Measurements from ENCODE around the gene SDF4.

DNA sequence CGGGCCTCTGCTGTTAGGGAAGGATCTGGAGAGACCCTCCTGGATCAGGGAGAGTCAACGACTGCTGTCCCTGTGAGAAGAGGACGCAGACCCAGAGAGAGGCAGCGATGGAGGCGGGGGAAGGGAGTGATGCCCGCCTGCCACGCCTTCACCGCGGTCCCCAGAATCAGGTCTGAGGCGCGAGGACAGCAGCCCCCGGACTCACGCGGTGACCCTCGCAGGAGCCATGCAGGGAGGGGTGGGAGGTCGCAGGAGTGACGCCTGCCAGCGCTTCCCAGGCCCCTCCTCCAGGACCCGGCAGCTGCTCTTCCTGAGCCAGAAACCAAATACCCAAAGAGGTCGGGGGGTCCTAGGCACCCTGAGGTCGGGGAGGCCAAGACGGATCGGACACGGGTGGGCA lies 11.6 kb downstream of the SDF4 start:
- TF ChIP-seq, protein P1, sequence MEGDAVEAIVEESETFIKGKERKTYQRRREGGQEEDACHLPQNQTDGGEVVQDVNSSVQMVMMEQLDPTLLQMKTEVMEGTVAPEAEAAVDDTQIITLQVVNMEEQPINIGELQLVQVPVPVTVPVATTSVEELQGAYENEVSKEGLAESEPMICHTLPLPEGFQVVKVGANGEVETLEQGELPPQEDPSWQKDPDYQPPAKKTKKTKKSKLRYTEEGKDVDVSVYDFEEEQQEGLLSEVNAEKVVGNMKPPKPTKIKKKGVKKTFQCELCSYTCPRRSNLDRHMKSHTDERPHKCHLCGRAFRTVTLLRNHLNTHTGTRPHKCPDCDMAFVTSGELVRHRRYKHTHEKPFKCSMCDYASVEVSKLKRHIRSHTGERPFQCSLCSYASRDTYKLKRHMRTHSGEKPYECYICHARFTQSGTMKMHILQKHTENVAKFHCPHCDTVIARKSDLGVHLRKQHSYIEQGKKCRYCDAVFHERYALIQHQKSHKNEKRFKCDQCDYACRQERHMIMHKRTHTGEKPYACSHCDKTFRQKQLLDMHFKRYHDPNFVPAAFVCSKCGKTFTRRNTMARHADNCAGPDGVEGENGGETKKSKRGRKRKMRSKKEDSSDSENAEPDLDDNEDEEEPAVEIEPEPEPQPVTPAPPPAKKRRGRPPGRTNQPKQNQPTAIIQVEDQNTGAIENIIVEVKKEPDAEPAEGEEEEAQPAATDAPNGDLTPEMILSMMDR (IDR thresholded peaks at IDR 0.05; ENCODE audit: low read depth, low read length, poor library complexity, severe bottlenecking) = no peak
- no peak for TF ChIP-seq EZH2phosphoT487 (IDR thresholded peaks at IDR 0.05; ENCODE audit: borderline replicate concordance, low read length)
